Activated T-cell treated with anti-CD3 and anti-CD28 coated beads, Interleukin-2, amount 50 U/mL, for 48 hours (primary cell): ENCODE measurements around the gene SDK2.
"Not testable (repeated sequence)": the region's sequence is repeated elsewhere in the genome, so short reads cannot be mapped to it uniquely, and the experiment has no call there.

Experiments used
- DNase-seq, 2 experiments: peaks; one replicate each; pipeline ENCODE4 v3.0.0-alpha.2; 2020

Gene SDK2

GRCh38 chr17:73334771-73335513, 309.3 kb downstream of the SDK2 start:
- DNase-seq = no peak

- not testable (repeated sequence) for DNase-seq
Observed at GRCh38 chr17:73333445-73333844, 310.8 kb downstream of the SDK2 start.

GRCh38 chr17:73331060-73331459, 313.2 kb downstream of the SDK2 start:
- no peak for DNase-seq

- no peak for DNase-seq
Observed at GRCh38 chr17:73327676-73328075, 316.6 kb downstream of the SDK2 start.

- DNase-seq = no peak
Observed at GRCh38 chr17:73325527-73325842, 318.8 kb downstream of the SDK2 start.

GRCh38 chr17:73324711-73325526, 319.3 kb downstream of the SDK2 start:
- no peak for DNase-seq

- no peak for DNase-seq
Observed at GRCh38 chr17:73324160-73324475, 320.1 kb downstream of the SDK2 start.

GRCh38 chr17:73323409-73324159, 320.7 kb downstream of the SDK2 start:
- no peak for DNase-seq

- no peak for DNase-seq
Observed at GRCh38 chr17:73320601-73321264, 323.5 kb downstream of the SDK2 start.

- no peak for DNase-seq
Observed at GRCh38 chr17:73319766-73320165, 324.5 kb downstream of the SDK2 start.

GRCh38 chr17:73318836-73319235, 325.4 kb downstream of the SDK2 start:
- no peak for DNase-seq

GRCh38 chr17:73318427-73318813, 325.8 kb downstream of the SDK2 start:
- DNase-seq = no peak

- no peak for DNase-seq
Observed at GRCh38 chr17:73317513-73318426, 326.5 kb downstream of the SDK2 start.

GRCh38 chr17:73316919-73317505, 327.2 kb downstream of the SDK2 start:
- DNase-seq = no peak

- no peak for DNase-seq
Observed at GRCh38 chr17:73315471-73315870, 328.8 kb downstream of the SDK2 start.

GRCh38 chr17:73313526-73314127, 330.6 kb downstream of the SDK2 start:
- DNase-seq = no peak

- not testable (repeated sequence) for DNase-seq
Observed at GRCh38 chr17:73312887-73313286, 331.4 kb downstream of the SDK2 start.

- DNase-seq = peak; percentile 88 to 93
Observed at GRCh38 chr17:73311781-73312641, 332.2 kb downstream of the SDK2 start, which contains the start of gene CDC42EP4. Gene CDC42EP4, minus strand, starts transcription at chr17:73312001. Its CDS starts 25,501 bp downstream, at chr17:73286500.

GRCh38 chr17:73311428-73311780, 332.8 kb downstream of the SDK2 start:
- no peak for DNase-seq
